Measurements from ENCODE around the gene SEC14L1.

SEC14L1 gene

GRCh38 chr17:77177002-77177741, 36.4 kb downstream of the SEC14L1 start:
- Histone ChIP-seq H3K4me3 (ENCODE audit: low read depth, low read length) (no peak overlapping the region), H3K27me3 (ENCODE audit: control insufficient read depth, insufficient read depth, low read length) (no peaks in the 10 kb centered on the region), H3K36me3 (ENCODE audit: control insufficient read depth, insufficient read depth, low read length) (peaks cover 5% of the 10 kb centered on the region), H3K4me1 (ENCODE audit: control insufficient read depth, insufficient read depth, low read length) (no peaks in the 10 kb centered on the region), H3K9me3 (ENCODE audit: control insufficient read depth, insufficient read depth, low read length) (peaks cover 15% of the 10 kb centered on the region), H3K9ac (ENCODE audit: low read depth, low read length) (no peak overlapping the region)

GRCh38 chr17:77178050-77178449, 37.3 kb downstream of the SEC14L1 start:
- H3K4me3 ChIP-seq (ENCODE audit: low read depth, low read length) = no peak overlapping the region
- no peak overlapping the region for H3K9ac ChIP-seq (ENCODE audit: low read depth, low read length)
- no peaks in the 10 kb centered on the region for H3K4me1 ChIP-seq (ENCODE audit: control insufficient read depth, insufficient read depth, low read length)
- peaks cover 5% of the 10 kb centered on the region for H3K36me3 ChIP-seq (ENCODE audit: control insufficient read depth, insufficient read depth, low read length)
- peaks cover 15% of the 10 kb centered on the region for H3K9me3 ChIP-seq (ENCODE audit: control insufficient read depth, insufficient read depth, low read length)
- H3K27me3 ChIP-seq (ENCODE audit: control insufficient read depth, insufficient read depth, low read length) = no peaks in the 10 kb centered on the region

- Histone ChIP-seq H3K36me3 (ENCODE audit: control insufficient read depth, insufficient read depth, low read length) (peaks cover 5% of the 10 kb centered on the region), H3K9ac (ENCODE audit: low read depth, low read length) (no peak overlapping the region), H3K27me3 (ENCODE audit: control insufficient read depth, insufficient read depth, low read length) (no peaks in the 10 kb centered on the region), H3K4me1 (ENCODE audit: control insufficient read depth, insufficient read depth, low read length) (no peaks in the 10 kb centered on the region), H3K4me3 (ENCODE audit: low read depth, low read length) (no peak overlapping the region), H3K9me3 (ENCODE audit: control insufficient read depth, insufficient read depth, low read length) (peaks cover 15% of the 10 kb centered on the region)
Measured at GRCh38 chr17:77178563-77178962, 37.8 kb downstream of the SEC14L1 start.

- no peaks in the 10 kb centered on the region for H3K36me3 ChIP-seq (ENCODE audit: control insufficient read depth, insufficient read depth, low read length)
- H3K9me3 ChIP-seq (ENCODE audit: control insufficient read depth, insufficient read depth, low read length) = no peaks in the 10 kb centered on the region
- no peak overlapping the region for H3K9ac ChIP-seq (ENCODE audit: low read depth, low read length)
- no peaks in the 10 kb centered on the region for H3K4me1 ChIP-seq (ENCODE audit: control insufficient read depth, insufficient read depth, low read length)
- no peak overlapping the region for H3K4me3 ChIP-seq (ENCODE audit: low read depth, low read length)
- no peaks in the 10 kb centered on the region for H3K27me3 ChIP-seq (ENCODE audit: control insufficient read depth, insufficient read depth, low read length)
Measured at GRCh38 chr17:77180503-77181357, 40.0 kb downstream of the SEC14L1 start.

DNA sequence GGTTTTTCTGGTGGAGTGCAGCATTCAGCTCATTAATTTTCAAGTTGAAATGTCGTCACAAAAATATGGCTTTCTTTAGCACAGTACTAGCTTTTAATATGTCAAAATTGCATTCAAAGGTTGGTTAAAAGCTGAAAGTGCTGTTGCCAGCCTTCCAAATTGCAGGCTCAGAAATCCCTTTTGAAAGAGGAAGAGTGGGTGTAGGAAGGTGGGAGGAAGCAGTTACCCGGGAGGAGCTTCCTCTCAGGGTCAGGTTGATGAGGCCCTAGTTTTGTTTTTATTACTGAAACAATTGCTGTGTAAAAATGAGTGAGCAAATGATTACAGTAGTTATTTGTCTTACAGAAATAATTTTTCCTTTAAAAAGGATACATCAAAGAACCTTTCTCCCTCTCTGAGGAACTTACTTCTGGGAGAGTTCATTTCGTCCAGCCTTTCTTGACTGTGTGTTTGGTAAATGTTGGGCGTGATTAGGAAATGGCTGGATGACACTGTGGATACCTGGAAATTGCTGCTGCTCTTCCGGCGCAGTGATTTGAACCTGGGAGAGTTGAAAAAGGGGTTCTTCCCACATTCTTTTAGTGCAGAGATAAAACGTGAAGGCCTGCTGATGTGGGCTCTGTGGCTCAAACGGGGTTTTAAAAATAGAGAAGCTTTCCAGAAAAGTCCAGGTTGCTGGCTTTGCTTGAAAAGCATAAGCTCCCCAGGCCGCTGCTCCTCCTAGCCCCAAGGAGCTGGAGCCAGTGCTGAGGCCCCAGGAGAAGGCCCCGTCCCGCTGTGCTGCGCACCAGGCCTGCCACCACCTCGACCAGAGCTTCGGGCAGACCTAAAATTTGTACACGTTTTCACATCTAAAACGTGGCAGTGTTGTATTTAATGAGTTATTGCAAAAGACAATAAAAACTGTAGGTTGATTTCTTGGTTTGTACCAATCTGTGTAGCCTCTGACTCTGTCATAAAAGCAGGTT, 41.7 kb downstream of the SEC14L1 start:
- no peak overlapping the region for H3K9ac ChIP-seq (ENCODE audit: low read depth, low read length)
- H3K36me3 ChIP-seq (ENCODE audit: control insufficient read depth, insufficient read depth, low read length) = no peaks in the 10 kb centered on the region
- H3K4me1 ChIP-seq (ENCODE audit: control insufficient read depth, insufficient read depth, low read length) = peaks cover 4% of the 10 kb centered on the region

GRCh38 chr17:77184474-77184873, 43.7 kb downstream of the SEC14L1 start:
- Histone ChIP-seq H3K4me3 (ENCODE audit: low read depth, low read length) (no peak overlapping the region), H3K9ac (ENCODE audit: low read depth, low read length) (no peak overlapping the region), H3K36me3 (ENCODE audit: control insufficient read depth, insufficient read depth, low read length) (no peaks in the 10 kb centered on the region), H3K4me1 (ENCODE audit: control insufficient read depth, insufficient read depth, low read length) (peaks cover 4% of the 10 kb centered on the region), H3K27me3 (ENCODE audit: control insufficient read depth, insufficient read depth, low read length) (no peaks in the 10 kb centered on the region), H3K9me3 (ENCODE audit: control insufficient read depth, insufficient read depth, low read length) (no peaks in the 10 kb centered on the region)

More for the DNA sequence above, 41.7 kb downstream of the SEC14L1 start:
- H3K9me3 ChIP-seq (ENCODE audit: control insufficient read depth, insufficient read depth, low read length) = no peaks in the 10 kb centered on the region
- H3K27me3 ChIP-seq (ENCODE audit: control insufficient read depth, insufficient read depth, low read length) = no peaks in the 10 kb centered on the region
- H3K4me3 ChIP-seq (ENCODE audit: low read depth, low read length) = no peak overlapping the region

- H3K4me3 ChIP-seq (ENCODE audit: low read depth, low read length) = no peak overlapping the region
- H3K9ac ChIP-seq (ENCODE audit: low read depth, low read length) = no peak overlapping the region
- H3K4me1 ChIP-seq (ENCODE audit: control insufficient read depth, insufficient read depth, low read length) = peaks cover 4% of the 10 kb centered on the region
- H3K36me3 ChIP-seq (ENCODE audit: control insufficient read depth, insufficient read depth, low read length) = no peaks in the 10 kb centered on the region
- H3K9me3 ChIP-seq (ENCODE audit: control insufficient read depth, insufficient read depth, low read length) = no peaks in the 10 kb centered on the region
- no peaks in the 10 kb centered on the region for H3K27me3 ChIP-seq (ENCODE audit: control insufficient read depth, insufficient read depth, low read length)
Measured at GRCh38 chr17:77185137-77185536, 44.4 kb downstream of the SEC14L1 start.

- H3K9ac ChIP-seq (ENCODE audit: low read depth, low read length) = no peak overlapping the region
- H3K36me3 ChIP-seq (ENCODE audit: control insufficient read depth, insufficient read depth, low read length) = no peaks in the 10 kb centered on the region
- no peak overlapping the region for H3K4me3 ChIP-seq (ENCODE audit: low read depth, low read length)
- H3K27me3 ChIP-seq (ENCODE audit: control insufficient read depth, insufficient read depth, low read length) = no peaks in the 10 kb centered on the region
- no peaks in the 10 kb centered on the region for H3K9me3 ChIP-seq (ENCODE audit: control insufficient read depth, insufficient read depth, low read length)
- peaks cover 4% of the 10 kb centered on the region for H3K4me1 ChIP-seq (ENCODE audit: control insufficient read depth, insufficient read depth, low read length)
Measured at GRCh38 chr17:77186141-77186604, 45.4 kb downstream of the SEC14L1 start.

GRCh38 chr17:77188084-77189066, 47.6 kb downstream of the SEC14L1 start:
- no peaks in the 10 kb centered on the region for H3K36me3 ChIP-seq (ENCODE audit: control insufficient read depth, insufficient read depth, low read length)

DNA sequence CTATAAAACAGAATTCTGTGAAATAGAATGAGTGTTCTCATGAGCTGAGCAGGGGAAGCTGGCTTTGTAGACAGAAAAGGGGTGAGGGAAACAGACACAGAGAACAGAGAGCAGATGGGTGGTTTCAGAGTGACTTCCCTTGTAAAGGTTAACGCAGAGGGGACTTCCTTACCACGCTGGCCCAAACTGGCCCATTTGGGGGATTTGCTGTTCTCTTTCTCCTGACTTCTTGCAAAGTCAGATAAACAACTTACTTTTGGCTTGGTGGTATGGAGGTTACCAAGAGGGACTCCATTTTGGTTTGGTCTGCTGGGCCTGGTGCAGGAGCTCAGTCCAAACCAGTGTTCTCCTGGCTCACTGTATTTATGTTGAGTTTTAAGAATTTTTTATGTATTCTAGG, 48.4 kb downstream of the SEC14L1 start:
- Histone ChIP-seq H3K36me3 (ENCODE audit: control insufficient read depth, insufficient read depth, low read length) (no peaks in the 10 kb centered on the region), H3K4me3 (ENCODE audit: low read depth, low read length) (no peak overlapping the region), H3K9me3 (ENCODE audit: control insufficient read depth, insufficient read depth, low read length) (no peaks in the 10 kb centered on the region), H3K4me1 (ENCODE audit: control insufficient read depth, insufficient read depth, low read length) (peaks cover 4% of the 10 kb centered on the region), H3K9ac (ENCODE audit: low read depth, low read length) (no peak overlapping the region), H3K27me3 (ENCODE audit: control insufficient read depth, insufficient read depth, low read length) (no peaks in the 10 kb centered on the region)

More at GRCh38 chr17:77188084-77189066, 47.6 kb downstream of the SEC14L1 start:
- Histone ChIP-seq H3K4me3 (ENCODE audit: low read depth, low read length) (no peak overlapping the region), H3K9me3 (ENCODE audit: control insufficient read depth, insufficient read depth, low read length) (no peaks in the 10 kb centered on the region), H3K4me1 (ENCODE audit: control insufficient read depth, insufficient read depth, low read length) (peaks cover 4% of the 10 kb centered on the region), H3K9ac (ENCODE audit: low read depth, low read length) (no peak overlapping the region), H3K27me3 (ENCODE audit: control insufficient read depth, insufficient read depth, low read length) (no peaks in the 10 kb centered on the region)
